ENCODE data around the gene AP2B1.

Gene AP2B1

DNA sequence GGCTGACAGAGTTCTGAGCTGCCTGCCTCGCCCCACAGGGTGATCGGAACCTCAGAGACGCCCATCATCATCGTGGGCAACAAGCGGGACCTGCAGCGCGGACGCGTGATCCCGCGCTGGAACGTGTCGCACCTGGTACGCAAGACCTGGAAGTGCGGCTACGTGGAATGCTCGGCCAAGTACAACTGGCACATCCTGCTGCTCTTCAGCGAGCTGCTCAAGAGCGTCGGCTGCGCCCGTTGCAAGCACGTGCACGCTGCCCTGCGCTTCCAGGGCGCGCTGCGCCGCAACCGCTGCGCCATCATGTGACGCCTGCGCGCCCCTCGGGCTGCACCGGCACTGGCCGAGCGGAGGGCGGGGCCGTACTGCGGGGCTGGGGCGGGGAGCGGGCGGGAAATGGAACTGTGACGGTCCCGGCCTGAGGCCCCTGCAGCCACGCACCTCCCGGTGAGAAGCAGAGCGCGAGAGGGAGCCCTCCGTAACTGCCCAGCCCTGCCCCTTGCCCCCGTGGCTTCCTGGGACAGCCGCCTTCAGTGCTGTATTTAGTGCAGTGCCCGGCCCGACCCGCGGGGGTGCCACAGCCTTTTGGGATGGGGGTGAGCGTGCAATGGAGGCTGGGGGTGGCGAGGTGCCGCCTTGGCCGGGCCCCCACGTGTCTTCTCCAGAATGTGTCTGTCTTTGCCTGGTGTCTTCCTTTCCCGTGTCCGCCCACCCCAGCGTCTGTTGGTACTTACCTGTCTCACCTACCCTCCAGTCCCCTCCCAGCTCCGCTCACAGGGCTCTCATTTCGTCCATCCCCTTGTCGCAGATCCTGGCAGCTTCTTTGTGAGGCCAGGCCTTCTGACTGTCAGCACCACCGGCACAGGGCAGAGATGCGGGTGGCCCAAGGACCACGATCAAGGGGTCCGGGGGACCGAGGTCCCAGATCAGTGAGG lies 154.1 kb downstream of the AP2B1 start:
- no peaks in the 10 kb centered on the region for H3K9me3 ChIP-seq (ENCODE audit: control insufficient read depth, low read length)
- H3K36me3 ChIP-seq (ENCODE audit: control insufficient read depth, insufficient read depth, low read length): no peaks in the 10 kb centered on the region
- TF ChIP-seq, protein P1, sequence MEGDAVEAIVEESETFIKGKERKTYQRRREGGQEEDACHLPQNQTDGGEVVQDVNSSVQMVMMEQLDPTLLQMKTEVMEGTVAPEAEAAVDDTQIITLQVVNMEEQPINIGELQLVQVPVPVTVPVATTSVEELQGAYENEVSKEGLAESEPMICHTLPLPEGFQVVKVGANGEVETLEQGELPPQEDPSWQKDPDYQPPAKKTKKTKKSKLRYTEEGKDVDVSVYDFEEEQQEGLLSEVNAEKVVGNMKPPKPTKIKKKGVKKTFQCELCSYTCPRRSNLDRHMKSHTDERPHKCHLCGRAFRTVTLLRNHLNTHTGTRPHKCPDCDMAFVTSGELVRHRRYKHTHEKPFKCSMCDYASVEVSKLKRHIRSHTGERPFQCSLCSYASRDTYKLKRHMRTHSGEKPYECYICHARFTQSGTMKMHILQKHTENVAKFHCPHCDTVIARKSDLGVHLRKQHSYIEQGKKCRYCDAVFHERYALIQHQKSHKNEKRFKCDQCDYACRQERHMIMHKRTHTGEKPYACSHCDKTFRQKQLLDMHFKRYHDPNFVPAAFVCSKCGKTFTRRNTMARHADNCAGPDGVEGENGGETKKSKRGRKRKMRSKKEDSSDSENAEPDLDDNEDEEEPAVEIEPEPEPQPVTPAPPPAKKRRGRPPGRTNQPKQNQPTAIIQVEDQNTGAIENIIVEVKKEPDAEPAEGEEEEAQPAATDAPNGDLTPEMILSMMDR (IDR thresholded peaks at IDR 0.05): no peak
- peak overlapping the region; percentile 43 for H2AFZ ChIP-seq
- no peaks in the 10 kb centered on the region for H3K4me1 ChIP-seq
- no peak overlapping the region for H3K27ac ChIP-seq
- peaks cover 4% of the 10 kb centered on the region for H3K27me3 ChIP-seq (ENCODE audit: control insufficient read depth, insufficient read depth, low read length)
- H3K79me2 ChIP-seq: no peaks in the 10 kb centered on the region
- H3K4me2 ChIP-seq (ENCODE audit: low read length): no peak overlapping the region
- no peak overlapping the region for H3K9ac ChIP-seq
- no peak overlapping the region for H3K4me3 ChIP-seq (ENCODE audit: low read depth, low read length)

DNA sequence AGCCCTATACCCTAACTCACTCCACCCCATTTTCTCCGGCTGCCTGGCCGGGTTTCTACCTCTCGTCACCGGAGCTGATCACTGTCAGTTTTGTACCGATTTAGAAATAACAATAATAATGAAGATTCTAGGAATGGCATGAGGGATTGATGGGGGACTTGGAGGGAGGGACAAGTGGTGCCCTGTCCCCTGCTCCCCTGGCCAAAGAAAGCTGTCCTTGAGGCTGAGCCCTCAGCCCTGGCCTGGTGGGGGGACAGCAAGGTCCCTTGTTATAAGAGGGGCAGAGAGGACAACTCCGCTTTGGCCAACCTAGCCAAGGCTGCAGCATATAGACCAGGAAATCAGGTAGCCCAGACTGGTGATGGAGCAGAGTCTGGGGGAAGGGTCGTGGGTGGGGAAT lies 155.4 kb downstream of the AP2B1 start:
- Histone ChIP-seq H3K9me3 (ENCODE audit: control insufficient read depth, low read length) (no peaks in the 10 kb centered on the region), H3K79me2 (no peaks in the 10 kb centered on the region), H3K4me1 (no peaks in the 10 kb centered on the region), H2AFZ (no peak overlapping the region), H3K27me3 (ENCODE audit: control insufficient read depth, insufficient read depth, low read length) (peaks cover 4% of the 10 kb centered on the region), H3K4me2 (ENCODE audit: low read length) (no peak overlapping the region), H3K27ac (no peak overlapping the region), H3K36me3 (ENCODE audit: control insufficient read depth, insufficient read depth, low read length) (no peaks in the 10 kb centered on the region), H3K4me3 (ENCODE audit: low read depth, low read length) (no peak overlapping the region), H3K9ac (no peak overlapping the region)
- TF ChIP-seq, protein P1 (IDR thresholded peaks at IDR 0.05): no peak

DNA sequence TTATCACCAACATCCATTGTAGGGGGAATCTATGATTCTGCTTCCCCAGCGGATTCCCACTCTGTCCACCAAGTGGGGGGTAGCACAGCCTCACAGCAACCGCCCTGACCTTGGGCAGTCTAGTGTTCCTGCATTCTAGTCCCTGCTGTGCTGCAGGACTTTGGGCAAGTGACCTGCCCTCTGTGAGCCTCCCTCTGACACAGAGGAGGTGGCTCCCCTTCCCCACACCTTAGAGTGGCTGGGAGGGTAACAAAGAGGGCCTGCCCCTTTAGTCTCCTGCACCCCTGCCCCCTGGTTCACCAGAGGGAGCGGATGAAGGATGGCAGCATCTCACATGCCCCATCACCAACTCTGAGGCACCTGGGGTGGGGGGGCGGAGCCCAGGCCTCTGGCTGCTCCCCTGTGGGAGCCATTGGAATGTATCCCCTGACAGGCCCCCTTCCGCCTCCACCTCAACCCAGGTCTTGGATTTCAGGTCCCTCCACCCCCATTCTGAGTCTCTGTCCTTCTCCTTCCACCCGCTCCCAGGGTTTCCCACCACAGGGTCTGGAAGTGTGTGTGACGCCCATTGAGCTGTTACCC lies 155.9 kb downstream of the AP2B1 start:
- TF ChIP-seq, protein P1 (IDR thresholded peaks at IDR 0.05): no peak
- Histone ChIP-seq H3K27ac (no peak overlapping the region), H3K27me3 (ENCODE audit: control insufficient read depth, insufficient read depth, low read length) (peaks cover 4% of the 10 kb centered on the region), H3K4me1 (peaks cover 5% of the 10 kb centered on the region), H3K9ac (no peak overlapping the region), H3K4me2 (ENCODE audit: low read length) (no peak overlapping the region), H3K36me3 (ENCODE audit: control insufficient read depth, insufficient read depth, low read length) (no peaks in the 10 kb centered on the region), H2AFZ (no peak overlapping the region), H3K9me3 (ENCODE audit: control insufficient read depth, low read length) (no peaks in the 10 kb centered on the region), H3K79me2 (no peaks in the 10 kb centered on the region), H3K4me3 (ENCODE audit: low read depth, low read length) (no peak overlapping the region)

DNA sequence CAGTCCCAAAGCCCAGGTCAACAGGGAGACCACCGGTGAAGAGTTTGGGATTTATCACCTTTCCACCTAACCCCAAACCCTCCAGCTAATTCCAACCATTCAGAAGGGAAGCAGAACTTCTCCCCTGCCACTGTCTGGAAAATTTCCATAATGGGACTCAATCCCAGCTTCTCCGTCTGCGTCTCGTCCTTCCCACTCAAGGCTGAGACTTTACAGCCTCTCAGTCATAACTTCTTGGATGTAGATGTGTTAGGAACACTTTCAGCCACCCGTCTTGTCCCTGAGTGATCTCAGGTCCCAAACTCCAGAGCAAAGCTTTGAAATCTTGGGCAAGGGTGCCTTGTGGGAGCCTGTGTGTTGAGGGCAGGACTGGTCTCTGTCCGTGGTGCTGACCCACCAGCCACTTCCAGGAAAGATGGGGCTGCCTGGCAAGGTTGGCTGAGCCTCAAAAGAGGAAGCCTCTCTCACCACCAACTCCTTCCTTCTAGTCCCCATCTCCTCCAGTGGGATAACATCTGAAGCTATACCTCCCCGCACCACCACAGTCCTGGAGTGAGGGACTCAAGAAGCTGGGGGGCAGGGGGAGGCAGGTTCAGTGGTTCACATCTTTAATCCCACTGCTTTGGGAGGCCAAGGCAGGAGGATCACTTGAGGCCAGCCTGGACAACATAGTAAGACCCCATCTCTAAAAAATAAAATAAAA lies 156.7 kb downstream of the AP2B1 start:
- Histone ChIP-seq H3K4me1 (peaks cover 12% of the 10 kb centered on the region), H3K9me3 (ENCODE audit: control insufficient read depth, low read length) (no peaks in the 10 kb centered on the region), H3K27me3 (ENCODE audit: control insufficient read depth, insufficient read depth, low read length) (peaks cover 4% of the 10 kb centered on the region), H3K79me2 (no peaks in the 10 kb centered on the region), H3K4me2 (ENCODE audit: low read length) (no peak overlapping the region), H2AFZ (no peak overlapping the region), H3K9ac (no peak overlapping the region), H3K27ac (no peak overlapping the region), H3K36me3 (ENCODE audit: control insufficient read depth, insufficient read depth, low read length) (no peaks in the 10 kb centered on the region), H3K4me3 (ENCODE audit: low read depth, low read length) (no peak overlapping the region)
- TF ChIP-seq, protein P1 (IDR thresholded peaks at IDR 0.05): no peak

All from parathyroid adenoma (tissue), 2 donors.